ENCODE data around the gene ALG9.

Gene ALG9

GRCh38 chr11:111762981-111763643 is 108.3 kb downstream of the ALG9 start:
- no peak for DNase-seq

GRCh38 chr11:111762526-111762925 is 108.9 kb downstream of the ALG9 start:
- DNase-seq: no peak

- no peak for DNase-seq
Measured at GRCh38 chr11:111761036-111761435, 110.3 kb downstream of the ALG9 start.

GRCh38 chr11:111759778-111760407 is 111.5 kb downstream of the ALG9 start:
- DNase-seq: no peak

GRCh38 chr11:111759376-111759775 is 112.0 kb downstream of the ALG9 start:
- DNase-seq: no peak

- no peak for DNase-seq
Measured at GRCh38 chr11:111756097-111756496, 115.3 kb downstream of the ALG9 start.

- DNase-seq: no peak
Measured at GRCh38 chr11:111749646-111750045, 121.7 kb downstream of the ALG9 start.

GRCh38 chr11:111748035-111748804 is 123.2 kb downstream of the ALG9 start:
- DNase-seq: no peak

- DNase-seq: no peak
Measured at GRCh38 chr11:111745719-111746504, 125.5 kb downstream of the ALG9 start.

- DNase-seq: no peak
Measured at GRCh38 chr11:111743700-111744099, 127.7 kb downstream of the ALG9 start.

- no peak for DNase-seq
Measured at GRCh38 chr11:111741751-111742150, 129.6 kb downstream of the ALG9 start.

- DNase-seq: no peak
Measured at GRCh38 chr11:111739299-111739698, 132.1 kb downstream of the ALG9 start.

- no peak for DNase-seq
Measured at GRCh38 chr11:111737444-111738210, 133.8 kb downstream of the ALG9 start.

GRCh38 chr11:111736621-111737443 is 134.5 kb downstream of the ALG9 start:
- DNase-seq: no peak

All from NCI-H774 (cell line).